ENCODE results near the gene DST. TPM values are rescaled to one million over a fixed set of nuclear protein-coding genes. Genes with fewer than 3 reads are reported as not detected.
"Not testable (repeated sequence)": the region's sequence is repeated elsewhere in the genome, so short reads cannot be mapped to it uniquely, and the experiment has no call there.

Gene DST
- polyA plus RNA-seq, 4 donors: 196 to 234 (median 215) TPM

DNA sequence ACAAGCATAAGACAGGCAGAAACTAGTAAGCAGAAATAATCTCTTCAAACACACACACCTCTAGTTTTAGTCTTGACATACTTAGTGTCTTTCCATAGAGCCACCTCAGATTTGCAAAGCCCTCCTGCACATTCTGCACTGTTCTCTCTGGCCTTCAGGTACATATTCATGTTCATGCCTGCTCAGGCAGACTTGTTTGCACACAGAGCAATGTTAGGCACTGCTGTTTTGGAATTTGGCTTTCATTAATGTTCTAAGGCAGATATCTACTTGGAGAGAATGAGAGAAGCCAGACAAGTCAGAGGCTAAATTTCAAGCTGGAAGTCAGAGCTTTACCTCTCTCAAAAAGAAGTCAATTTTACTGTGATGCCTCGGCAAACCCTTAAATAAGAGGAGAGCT lies 21.3 kb upstream of the DST start:
- DNase-seq (ENCODE audit: low read depth in 4 of 4, low spot score in 2 of 4): no peak

DNA sequence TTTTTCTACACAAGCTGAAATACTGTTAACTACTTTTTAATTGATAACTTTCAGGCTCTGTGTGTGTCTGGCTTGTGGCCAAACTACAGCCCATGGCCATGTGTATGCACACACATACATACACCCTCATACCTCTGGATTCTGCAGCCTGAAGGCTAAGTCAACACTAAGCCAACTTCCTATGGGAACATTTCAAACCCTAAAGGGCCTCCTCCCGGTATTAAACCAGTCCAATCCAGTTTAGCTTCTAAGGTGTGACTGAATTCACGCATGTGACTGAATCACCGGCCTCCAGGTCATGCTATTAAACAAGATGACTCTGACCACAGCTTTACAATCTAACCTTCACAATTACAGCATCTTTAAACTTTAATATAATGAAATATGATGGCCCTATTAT lies 20.7 kb upstream of the DST start:
- no peak for DNase-seq (ENCODE audit: low read depth in 4 of 4, low spot score in 2 of 4)

DNA sequence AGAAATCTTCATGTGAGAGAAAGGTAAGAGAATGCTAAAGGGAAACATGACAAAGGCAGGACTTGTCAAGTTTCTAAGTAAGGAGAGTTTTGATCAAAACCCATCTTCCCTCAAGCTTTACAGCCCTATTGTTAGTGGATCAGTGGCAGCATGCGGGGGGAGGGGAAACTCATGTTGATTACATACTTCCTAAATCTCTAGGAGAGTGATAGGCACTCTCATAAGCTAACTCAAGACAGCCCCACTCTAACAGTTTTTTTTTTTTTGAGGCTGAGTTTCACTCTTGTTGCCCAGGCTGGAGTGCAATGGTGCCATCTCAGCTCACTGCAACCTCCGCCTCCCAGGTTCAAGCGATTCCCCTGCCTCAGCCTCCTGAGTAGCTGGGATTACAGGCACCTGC lies 18.6 kb upstream of the DST start:
- not testable (repeated sequence) for DNase-seq (ENCODE audit: low read depth in 4 of 4, low spot score in 2 of 4)

DNA sequence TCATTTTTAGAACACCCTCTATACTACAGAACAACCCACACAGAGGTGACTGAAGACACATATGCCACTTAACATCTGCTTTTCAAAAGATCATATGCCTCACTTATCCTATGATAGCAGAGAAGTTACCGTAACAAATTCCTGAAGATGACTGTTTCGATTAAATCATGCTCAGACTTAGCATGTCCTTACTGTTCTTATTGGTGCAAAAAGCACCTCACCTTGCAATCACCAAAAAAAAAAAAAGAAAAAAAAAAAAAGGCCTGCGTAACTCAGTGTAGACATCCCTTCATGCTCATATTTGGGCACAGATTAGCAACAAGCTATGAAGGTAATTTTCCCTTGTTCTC lies 17.7 kb upstream of the DST start:
- no peak for DNase-seq (ENCODE audit: low read depth in 4 of 4, low spot score in 2 of 4)

DNA sequence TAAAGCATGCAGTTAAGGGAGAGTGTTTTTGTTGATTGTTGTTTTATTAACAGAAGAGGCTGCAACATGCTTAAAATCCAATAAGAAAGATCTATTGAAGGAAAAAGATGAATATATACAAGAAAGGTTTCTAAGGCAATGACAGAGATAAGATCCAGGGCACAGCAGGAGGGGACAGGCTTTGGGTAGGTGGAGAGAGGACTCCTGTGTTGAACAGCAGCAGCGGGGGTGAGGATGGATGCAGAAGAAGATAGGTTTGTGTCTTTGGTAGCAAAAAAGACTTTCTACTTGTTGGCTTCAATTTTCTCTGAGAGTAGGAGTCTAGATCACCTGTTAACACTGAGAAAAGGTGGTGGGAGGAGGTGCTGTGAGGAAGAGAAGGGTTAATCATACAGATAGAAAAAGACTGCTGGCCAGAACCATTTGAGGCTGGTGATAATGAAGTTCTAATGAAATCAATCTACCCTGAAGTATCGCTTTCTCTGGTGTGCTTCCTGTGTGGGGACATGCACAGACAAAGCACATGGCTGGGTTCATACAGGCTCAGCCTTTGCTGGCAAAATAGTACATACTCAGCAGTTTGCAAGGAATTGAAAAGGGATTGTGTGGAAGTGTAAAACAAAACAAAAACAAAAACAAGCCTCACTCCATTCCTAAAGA lies 17.2 kb upstream of the DST start:
- DNase-seq (ENCODE audit: low read depth in 4 of 4, low spot score in 2 of 4): no peak

DNA sequence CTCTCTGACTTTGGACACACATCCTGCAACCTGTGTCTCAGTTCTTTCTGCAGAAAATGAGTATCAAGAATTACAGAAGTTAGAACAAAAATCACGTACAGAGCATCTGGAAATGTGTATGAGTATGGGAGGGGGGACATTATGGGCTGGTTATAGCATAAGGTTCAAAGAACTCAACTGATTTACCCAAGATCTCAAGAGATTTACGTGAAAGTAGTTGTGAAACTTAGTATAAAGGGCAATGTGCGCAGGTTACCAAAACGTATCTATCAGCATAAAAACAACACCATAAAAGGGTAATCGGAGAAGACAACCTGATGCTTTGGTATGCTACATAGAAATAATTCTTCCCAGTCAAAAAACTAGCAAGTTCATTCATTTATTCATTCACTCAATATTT lies 15.6 kb upstream of the DST start:
- DNase-seq (ENCODE audit: low read depth in 4 of 4, low spot score in 2 of 4): no peak

DNA sequence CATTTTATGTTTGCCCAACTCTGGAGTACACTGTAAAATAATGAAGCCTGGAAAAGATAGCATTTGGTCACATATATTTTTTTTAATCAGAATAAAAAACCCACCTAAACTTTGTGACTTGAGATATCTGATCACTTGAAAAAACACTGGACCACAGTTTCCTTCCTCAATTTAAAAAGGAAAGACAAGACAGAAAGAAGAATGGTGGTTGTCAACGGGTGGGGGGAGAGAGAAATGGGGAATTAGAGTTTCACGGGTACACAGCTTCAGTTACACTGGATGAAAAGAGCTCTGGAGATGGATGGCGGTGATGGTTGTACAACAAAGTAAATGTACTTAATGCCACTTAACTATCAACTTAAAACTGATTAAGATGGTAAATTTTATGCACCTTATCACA lies 14.7 kb upstream of the DST start:
- DNase-seq (ENCODE audit: low read depth in 4 of 4, low spot score in 2 of 4): no peak

DNA sequence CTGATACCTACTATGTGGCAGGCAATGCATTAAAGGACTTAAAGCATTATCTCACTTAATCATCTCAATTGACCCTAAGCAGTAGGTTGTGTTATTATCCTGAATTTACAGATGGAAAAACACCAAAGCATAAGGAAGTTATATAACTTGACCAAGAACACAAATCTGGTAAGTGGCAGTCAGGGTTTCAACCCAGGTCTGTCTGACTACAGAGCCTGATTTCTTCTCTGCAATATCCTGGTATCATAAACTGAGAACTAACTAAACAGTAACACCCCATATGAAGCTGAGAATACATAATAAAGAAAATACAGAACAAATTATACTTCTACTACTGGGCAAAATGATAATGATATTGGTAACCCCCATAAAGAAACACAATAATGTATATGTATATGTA lies 13.8 kb upstream of the DST start:
- DNase-seq (ENCODE audit: low read depth in 4 of 4, low spot score in 2 of 4): no peak

DNA sequence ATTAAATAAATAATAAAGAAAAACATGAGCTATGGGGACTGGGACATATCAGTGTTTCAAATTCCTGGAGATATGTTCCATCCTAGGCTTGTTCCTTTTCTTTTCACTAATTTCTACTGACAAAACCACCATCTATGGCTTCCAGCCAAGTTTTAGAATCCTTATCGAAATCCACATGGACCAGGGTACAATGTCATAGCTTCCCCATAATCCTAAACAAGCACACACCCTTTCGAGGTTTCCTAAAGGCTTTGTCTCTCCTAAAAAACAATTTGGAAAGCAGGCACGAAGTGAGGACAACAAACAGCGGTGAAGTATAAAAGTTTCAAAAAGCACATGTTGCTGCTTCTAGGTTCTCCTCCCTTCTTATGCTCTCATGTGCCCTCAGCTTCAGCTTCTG lies 13.3 kb upstream of the DST start:
- DNase-seq (ENCODE audit: low read depth in 4 of 4, low spot score in 2 of 4): no peak

DNA sequence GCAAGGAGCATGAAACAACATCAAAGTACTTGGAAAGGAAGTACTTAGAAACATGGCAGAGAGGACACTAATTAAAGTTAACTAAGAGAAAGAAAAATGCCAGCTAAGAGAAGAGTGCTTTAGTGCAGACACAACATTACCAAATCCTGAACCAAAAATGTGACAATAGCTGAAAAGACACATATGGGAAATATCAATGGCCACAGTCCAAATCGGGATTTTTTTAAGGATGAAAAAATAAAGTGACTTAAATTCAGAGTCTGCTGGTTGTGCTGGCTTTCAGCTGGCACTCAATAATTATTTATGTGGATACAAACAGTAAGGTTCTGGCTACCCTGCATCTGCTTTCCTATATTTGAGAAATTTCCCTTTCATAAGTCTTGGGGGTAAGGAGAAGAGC lies 12.6 kb upstream of the DST start:
- no peak for DNase-seq (ENCODE audit: low read depth in 4 of 4, low spot score in 2 of 4)

DNA sequence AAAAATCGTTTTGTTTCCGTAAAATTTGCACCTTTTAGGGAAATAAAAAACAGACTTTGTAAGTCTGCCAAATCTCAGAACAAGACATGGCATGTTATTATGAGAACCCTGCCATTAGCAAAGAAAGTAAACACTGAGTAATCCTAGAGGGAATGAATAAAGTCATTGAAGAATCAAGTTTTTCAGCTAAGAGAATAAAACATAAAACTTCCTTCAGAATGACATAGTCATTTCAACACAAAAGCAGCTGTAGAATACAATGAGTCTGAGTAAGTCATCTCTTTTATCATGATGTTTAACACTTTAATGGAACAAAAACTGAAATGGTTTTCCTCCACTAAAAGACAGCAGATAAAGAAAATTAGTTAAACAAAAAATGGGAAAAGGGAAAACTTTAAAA lies 10.3 kb upstream of the DST start:
- no peak for DNase-seq (ENCODE audit: low read depth in 4 of 4, low spot score in 2 of 4)

DNA sequence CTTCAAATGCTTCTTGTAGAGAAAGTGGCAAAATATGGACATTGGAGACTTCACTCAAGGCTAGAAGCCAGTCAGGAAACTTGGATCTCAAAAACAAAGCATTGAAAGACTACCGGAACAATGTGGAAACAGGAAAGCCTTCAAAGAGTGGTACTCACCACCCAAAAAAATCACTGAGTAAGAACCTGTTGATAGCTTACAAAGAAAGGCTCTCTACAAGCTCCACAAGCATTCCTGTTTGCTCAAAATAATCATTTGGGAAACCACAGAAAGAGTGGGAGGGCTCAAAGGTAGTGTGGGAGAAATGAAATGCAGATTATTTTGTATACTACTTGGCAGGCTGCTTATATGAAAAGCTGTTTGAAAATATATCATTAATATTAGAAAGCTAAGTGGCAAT lies 9.5 kb upstream of the DST start:
- DNase-seq (ENCODE audit: low read depth in 4 of 4, low spot score in 2 of 4): no peak

DNA sequence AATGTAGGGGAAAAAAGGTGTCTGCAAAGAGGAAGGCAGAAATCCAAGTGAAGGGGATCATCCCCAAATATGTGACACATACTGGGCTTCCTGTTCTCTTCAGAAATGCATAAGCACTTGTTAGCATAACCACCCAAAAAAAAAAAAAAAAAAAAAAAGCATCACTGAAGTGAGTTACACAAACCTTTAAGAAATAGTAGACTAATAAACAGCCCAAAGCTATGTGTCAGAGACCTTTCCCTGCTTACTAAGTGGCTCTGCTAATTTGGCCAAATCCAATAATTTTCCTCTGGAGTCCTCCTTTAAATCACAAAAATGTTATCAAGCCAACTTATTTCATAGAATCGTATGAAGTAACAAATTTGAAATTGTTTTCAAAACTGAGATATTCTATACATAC lies 7.5 kb upstream of the DST start:
- DNase-seq (ENCODE audit: low read depth in 4 of 4, low spot score in 2 of 4): no peak

DNA sequence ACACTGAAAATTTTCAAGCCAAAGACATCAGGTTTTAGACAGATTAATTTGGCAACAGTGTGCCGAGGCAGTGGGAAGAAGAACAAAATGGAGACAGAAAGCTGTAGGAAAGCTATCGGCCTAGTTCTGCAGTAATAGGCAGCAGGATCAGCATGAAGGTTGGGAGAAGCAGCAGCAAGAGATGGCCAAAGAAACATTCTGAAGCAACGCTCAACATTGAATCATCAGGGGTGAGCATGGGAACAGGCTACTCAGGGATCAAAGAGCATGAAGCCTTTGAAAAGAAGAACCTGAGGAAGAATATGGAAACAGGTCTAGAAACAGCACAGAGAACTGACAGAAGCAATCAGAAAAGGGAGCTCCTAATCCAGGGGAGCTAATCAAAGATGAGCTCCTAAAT lies 7.1 kb upstream of the DST start:
- no peak for DNase-seq (ENCODE audit: low read depth in 4 of 4, low spot score in 2 of 4)

DNA sequence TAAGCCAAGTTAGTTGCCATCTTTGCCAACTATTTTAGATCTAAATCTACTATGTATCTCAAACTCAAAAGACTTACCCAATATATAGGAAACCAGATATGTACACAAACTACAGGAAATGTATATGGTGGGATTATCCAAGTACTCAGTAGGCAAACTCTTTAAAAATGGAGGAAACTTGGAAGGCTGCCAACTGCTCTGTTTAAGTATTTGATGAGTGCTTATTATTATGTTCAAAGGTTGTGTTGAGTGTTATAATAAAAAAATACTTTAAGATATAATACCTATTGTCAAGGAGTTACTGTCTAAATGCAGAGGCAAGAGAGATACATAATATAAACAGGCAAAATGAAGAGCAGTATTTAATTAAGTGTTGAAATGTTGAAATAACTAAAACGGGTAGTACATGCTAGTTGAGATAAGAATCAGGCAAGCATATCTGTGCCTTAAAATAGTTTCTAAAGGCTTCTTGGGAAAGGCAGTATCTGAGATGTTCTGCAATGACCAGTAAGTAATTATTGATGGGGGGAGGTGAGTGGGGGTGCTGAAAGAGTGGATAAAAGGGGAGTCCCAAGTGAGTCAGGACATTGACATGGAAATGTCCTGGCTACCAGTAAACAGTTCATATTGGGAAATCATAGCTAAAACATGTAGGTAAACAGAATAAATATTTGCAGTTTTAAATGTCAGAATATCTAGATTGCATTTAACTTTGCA lies 6.5 kb upstream of the DST start:
- DNase-seq (ENCODE audit: low read depth in 4 of 4, low spot score in 2 of 4): no peak

DNA sequence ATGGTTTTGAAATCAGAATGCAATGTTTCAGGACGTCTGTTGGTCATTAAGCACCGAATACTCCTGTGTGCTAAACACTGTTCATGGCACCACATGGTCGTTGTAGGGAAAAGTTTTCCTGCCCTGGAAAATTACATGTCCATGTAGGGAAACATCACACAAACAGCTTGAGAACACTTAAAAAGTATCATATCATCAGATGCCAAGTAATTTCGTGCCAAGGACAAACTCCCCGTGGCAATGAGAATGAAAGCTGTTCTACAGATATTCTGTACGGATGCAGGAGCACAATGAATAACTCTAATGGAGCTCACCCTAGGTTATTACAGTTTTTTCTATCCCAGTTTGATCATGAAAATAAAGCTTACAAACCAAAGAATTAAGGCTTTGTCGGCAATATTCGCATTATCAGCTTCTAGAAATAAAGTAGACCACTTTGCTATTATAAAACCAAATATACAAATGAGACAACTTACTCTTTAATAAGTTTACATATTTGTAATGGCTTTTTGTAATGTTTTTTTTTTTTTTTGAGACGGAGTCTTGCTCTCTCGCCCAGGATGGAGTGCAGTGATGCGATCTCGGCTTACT lies 4.6 kb upstream of the DST start:
- no peak for DNase-seq (ENCODE audit: low read depth in 4 of 4, low spot score in 2 of 4)

DNA sequence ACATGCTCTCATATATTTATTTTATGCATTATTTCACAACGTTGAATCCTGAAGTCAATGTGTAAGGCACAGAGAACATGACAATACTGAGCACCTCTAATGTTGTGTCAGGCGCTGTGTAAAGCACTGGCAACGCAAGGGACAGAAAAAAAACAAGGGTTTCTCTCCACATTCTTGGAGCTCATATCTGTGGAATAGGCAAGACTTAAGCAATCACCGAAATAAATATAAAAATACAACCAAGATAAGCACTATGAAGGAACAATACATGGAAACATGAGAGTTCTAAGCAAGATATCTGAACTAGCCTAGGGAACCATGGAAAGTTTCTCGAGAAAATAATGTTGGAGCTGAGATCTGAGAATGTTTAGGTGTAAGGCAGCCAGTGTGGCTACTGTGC lies 1.7 kb upstream of the DST start:
- DNase-seq (ENCODE audit: low read depth in 4 of 4, low spot score in 2 of 4): no peak

DNA sequence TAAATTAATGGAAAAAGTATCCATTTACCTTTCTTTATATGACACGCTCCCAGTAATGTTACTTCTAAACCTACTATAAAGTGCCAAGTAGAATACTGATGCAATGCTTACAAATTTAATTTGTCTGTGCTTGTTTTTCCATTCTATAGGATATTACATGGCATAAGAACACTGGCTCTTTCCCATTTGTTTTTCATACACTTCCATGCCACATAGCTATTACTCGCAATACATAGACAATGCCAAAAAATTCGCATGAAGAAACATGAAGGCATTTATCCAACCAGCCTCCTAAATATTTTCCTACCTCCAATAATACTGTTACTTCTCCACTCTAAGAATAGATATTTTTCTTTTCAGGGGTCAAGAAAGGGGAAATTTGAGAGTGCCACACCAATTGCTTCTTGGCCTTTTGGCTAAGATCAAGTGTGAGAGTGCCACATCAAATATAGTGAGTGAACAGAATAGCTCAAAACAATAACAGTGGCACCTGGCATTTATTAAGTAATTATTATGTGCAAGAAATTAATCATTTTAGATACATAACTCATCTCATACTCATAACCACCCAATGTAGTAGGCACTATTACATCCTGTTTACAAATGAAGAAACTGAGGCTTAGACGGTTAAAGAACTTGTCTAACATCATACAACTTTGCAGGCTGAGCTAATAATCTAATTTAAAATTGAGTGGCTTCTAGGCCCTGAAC lies 845 bp upstream of the DST start:
- DNase-seq (ENCODE audit: low read depth in 4 of 4, low spot score in 2 of 4): no peak

DNA sequence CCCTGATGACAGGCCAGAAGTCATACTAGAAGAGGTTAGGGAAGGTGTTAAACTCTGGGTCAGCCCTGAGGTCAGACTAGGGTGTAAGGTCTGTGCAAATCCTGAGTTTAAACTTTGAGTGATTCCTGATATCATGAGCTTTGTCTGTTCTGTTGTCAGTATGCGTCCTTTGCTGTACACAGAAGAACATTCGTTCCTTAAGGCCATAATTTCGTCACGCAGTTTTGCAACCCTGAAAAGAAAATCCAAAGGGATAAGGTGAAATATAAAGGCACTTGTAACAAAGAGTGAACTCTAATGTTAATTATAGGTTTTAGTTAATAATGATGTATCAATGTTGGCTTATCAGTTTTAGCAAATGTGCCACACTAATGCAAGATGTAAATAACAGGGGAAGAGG lies 2.3 kb downstream of the DST start:
- DNase-seq (ENCODE audit: low read depth in 4 of 4, low spot score in 2 of 4): no peak

DNA sequence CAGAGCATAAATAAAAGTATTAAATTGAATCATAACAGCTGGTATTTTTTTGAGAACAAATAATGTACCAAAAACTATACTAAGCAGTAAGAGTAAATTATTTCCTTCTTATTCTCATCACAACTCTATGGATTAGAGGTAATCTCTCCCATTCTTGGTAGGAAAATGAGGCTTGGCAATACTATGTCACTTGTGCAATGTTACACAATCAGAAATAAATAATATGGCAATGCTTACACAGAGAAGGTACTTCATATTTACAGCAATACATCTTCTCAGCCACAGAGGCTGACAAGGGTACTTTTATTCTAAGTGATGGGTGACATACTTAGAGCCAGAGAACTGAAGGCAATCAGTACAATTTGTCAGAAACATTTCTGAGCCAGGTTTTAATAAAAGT lies 3.9 kb downstream of the DST start:
- DNase-seq (ENCODE audit: low read depth in 4 of 4, low spot score in 2 of 4): no peak

DNA sequence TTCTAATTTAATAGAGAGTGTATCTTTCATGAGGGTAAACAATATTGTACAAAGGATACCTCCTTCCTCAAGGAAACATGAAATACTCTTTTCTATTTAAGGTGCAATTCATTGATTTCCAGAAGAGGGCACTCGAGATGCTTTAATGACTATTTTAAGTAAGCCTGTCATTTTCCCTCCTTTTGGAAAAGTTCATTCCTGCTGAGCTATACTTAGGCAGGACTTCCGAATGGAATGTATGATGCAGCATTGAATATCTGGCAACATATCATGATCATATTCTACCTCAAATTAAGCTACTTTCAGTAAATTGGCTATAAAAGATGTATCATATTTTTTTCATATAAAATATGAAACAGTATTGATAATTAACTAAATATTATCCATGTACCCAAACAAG lies 5.0 kb downstream of the DST start:
- DNase-seq (ENCODE audit: low read depth in 4 of 4, low spot score in 2 of 4): peak in 3 of 4 donors; percentile 3 to 21 (median 13)

DNA sequence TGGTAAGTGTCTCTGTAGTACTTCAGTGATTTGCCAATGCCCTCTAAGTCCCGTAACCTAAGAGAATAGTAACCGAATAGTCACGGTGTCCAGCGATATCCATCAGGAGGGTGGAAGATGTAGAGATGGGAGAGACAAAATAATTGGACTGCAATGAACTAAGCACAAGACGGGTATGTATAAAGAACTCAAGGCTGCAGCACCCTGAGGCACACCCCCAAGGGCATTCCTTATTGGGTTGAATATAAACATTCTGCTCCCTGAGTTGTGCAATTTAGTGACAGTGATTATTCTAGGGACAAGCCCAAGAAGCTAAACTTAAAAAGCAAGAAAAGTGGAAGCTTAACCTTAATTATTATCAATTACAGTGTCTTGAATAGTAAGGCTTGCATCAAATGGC lies 14.6 kb downstream of the DST start:
- no peak for DNase-seq (ENCODE audit: low read depth in 4 of 4, low spot score in 2 of 4)
